WERI-Rb-1 (cell line): Measurements from ENCODE around the gene NDUFV1.
"Not testable (repeated sequence)": the region's sequence is repeated elsewhere in the genome, so short reads cannot be mapped to it uniquely, and the experiment has no call there.

Experiments
- DNase-seq: peaks from one replicate; pipeline ENCODE4 v3.0.0-alpha.2; 2020
- H3K27ac ChIP-seq: fragments of 250-450 bp; sonication (Bioruptor Pico); 2 replicates; pipeline ENCODE4 v1.5.1; 2020; ENCODE audit warnings: mild to moderate bottlenecking, moderate library complexity
- H3K27me3 ChIP-seq: fragments of 250-450 bp; sonication (Bioruptor Pico); 2 replicates; pipeline ENCODE4 v1.5.1; 2021; ENCODE audit warnings: mild to moderate bottlenecking, low read depth, moderate library complexity; ENCODE audit not compliant: insufficient read depth, severe bottlenecking
- H3K36me3 ChIP-seq: fragments of 250-450 bp; sonication (Bioruptor Pico); 2 replicates; pipeline ENCODE4 v1.5.1; 2020; ENCODE audit warnings: mild to moderate bottlenecking, moderate library complexity
- H3K4me3 ChIP-seq: 2 replicates; pipeline ENCODE4 v1.5.1; 2011; ENCODE audit warnings: low read depth, mild to moderate bottlenecking, control low read depth, low read length
- H3K9me3 ChIP-seq: fragments of 250-450 bp; sonication (Bioruptor Pico); 2 replicates; pipeline ENCODE4 v1.5.1; 2021; ENCODE audit warnings: mild to moderate bottlenecking, moderate library complexity; ENCODE audit not compliant: severe bottlenecking
- TF ChIP-seq, protein P1 (sequence below): IDR thresholded peaks from 2 replicates; pipeline ENCODE4 v1.5.1; 2011; ENCODE audit warnings: low read depth, mild to moderate bottlenecking, control low read depth, inconsistent platforms, low read length

The NDUFV1 gene

DNA sequence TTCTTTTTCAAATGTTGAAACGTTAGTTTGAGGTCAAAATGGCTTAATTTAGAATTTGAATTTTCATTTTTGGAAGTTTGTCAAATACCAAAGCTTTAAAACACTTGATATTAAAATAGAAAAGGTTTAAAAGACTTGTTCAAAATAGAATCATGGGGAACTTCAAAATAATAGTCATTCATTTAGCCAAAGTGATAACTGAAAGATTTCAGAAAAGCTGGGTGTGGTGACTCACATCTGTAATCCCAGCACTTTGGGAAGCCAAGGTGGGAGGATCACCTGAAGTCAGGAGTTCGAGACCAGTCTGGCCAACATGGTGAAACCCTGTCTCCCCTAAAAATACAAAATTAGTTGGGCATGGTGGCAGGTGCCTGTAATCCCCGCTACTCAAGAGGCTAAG, 12.3 kb upstream of the NDUFV1 start:
- Histone ChIP-seq H3K27ac (no peak overlapping the region), H3K36me3 (no peaks in the 10 kb centered on the region), H3K9me3 (peaks cover 11% of the 10 kb centered on the region), H3K4me3 (no peak overlapping the region), H3K27me3 (no peaks in the 10 kb centered on the region)
- no peak for DNase-seq
- TF ChIP-seq, protein P1, sequence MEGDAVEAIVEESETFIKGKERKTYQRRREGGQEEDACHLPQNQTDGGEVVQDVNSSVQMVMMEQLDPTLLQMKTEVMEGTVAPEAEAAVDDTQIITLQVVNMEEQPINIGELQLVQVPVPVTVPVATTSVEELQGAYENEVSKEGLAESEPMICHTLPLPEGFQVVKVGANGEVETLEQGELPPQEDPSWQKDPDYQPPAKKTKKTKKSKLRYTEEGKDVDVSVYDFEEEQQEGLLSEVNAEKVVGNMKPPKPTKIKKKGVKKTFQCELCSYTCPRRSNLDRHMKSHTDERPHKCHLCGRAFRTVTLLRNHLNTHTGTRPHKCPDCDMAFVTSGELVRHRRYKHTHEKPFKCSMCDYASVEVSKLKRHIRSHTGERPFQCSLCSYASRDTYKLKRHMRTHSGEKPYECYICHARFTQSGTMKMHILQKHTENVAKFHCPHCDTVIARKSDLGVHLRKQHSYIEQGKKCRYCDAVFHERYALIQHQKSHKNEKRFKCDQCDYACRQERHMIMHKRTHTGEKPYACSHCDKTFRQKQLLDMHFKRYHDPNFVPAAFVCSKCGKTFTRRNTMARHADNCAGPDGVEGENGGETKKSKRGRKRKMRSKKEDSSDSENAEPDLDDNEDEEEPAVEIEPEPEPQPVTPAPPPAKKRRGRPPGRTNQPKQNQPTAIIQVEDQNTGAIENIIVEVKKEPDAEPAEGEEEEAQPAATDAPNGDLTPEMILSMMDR = no peak

DNA sequence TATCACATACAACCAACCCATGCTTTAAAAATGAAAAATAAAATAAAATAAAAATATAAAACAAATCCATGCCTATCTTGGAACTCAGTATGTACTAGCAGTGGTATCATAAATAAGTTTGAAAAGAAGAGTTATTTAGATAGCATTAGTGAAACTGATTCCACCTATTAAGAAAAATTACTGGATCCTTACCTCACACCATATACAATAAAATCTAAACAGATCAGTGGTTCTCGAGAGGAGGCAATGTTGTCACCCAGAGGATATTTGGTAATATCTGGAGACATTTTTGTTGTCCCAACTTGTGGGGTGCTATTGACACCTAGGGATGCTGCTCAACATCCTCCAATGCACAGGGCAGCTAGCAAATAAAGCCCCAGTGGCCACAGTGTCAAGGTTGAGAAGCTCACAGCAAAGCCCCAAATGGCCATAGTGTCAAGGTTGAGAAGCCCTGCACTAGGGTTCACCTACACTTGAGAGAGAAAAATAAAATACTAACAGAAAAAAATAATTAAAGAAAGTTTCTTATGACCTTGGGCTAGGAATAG, 9.9 kb upstream of the NDUFV1 start:
- TF ChIP-seq, protein P1 = no peak
- H3K27me3 ChIP-seq = no peaks in the 10 kb centered on the region
- no peak overlapping the region for H3K27ac ChIP-seq
- H3K36me3 ChIP-seq = no peaks in the 10 kb centered on the region
- peaks cover 11% of the 10 kb centered on the region for H3K9me3 ChIP-seq
- DNase-seq = no peak
- H3K4me3 ChIP-seq = no peak overlapping the region

DNA sequence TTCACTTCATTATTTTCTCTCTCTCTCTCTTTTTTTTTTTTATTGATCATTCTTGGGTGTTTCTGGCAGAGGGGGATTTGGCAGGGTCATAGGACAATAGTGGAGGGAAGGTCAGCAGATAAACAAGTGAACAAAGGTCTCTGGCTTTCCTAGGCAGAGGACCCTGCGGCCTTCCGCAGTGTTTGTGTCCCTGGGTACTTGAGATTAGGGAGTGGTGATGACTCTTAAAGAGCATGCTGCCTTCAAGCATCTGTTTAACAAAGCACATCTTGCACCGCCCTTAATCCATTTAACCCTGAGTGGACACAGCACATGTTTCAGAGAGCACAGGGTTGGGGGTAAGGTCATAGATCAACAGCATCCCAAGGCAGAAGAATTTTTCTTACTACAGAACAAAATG, 9.3 kb upstream of the NDUFV1 start:
- H3K9me3 ChIP-seq = peaks cover 13% of the 10 kb centered on the region
- not testable (repeated sequence) for H3K27ac ChIP-seq, H3K4me3 ChIP-seq, H3K27me3 ChIP-seq, H3K36me3 ChIP-seq, DNase-seq

DNA sequence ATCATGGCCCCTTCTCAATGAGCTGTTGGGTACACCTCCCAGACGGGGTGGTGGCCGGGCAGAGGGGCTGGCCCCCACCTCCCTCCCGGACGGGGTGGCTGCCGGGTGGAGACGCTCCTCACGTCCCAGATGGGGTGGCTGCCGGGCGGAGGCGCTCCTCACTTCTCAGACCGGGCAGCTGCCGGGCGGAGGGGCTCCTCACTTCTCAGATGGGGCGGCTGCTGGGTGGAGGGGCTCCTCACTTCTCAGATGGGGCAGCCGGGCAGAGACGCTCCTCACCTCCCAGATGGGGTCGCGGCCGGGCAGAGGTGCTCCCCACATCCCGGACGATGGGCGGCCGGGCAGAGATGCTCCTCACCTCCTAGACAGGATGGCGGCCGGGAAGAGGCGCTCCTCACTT, 8.8 kb upstream of the NDUFV1 start:
- H3K27ac ChIP-seq, H3K4me3 ChIP-seq, H3K27me3 ChIP-seq, DNase-seq, H3K36me3 ChIP-seq: not testable (repeated sequence)
- H3K9me3 ChIP-seq = peaks cover 16% of the 10 kb centered on the region

DNA sequence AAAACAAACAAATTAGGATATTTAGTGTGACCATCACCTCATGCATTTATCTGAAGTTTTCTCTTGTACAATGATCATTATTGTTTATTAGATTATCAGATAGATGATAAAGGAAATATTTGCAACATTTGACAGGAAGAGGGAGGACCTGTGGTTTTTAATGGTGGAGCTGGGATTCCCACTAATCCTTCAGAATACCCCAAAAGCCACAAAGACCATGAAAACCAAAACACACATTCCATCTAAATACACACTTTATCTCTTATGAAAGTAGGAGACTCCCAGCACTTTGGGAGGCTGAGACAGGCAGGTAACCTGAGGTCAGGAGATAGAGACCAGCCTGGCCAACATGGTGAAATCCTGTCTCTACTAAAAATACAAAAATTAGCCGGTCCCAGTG, 7.6 kb upstream of the NDUFV1 start:
- Histone ChIP-seq H3K9me3 (peaks cover 16% of the 10 kb centered on the region), H3K27me3 (no peaks in the 10 kb centered on the region), H3K27ac (no peak overlapping the region), H3K4me3 (no peak overlapping the region), H3K36me3 (no peaks in the 10 kb centered on the region)
- TF ChIP-seq, protein P1 = no peak
- no peak for DNase-seq

DNA sequence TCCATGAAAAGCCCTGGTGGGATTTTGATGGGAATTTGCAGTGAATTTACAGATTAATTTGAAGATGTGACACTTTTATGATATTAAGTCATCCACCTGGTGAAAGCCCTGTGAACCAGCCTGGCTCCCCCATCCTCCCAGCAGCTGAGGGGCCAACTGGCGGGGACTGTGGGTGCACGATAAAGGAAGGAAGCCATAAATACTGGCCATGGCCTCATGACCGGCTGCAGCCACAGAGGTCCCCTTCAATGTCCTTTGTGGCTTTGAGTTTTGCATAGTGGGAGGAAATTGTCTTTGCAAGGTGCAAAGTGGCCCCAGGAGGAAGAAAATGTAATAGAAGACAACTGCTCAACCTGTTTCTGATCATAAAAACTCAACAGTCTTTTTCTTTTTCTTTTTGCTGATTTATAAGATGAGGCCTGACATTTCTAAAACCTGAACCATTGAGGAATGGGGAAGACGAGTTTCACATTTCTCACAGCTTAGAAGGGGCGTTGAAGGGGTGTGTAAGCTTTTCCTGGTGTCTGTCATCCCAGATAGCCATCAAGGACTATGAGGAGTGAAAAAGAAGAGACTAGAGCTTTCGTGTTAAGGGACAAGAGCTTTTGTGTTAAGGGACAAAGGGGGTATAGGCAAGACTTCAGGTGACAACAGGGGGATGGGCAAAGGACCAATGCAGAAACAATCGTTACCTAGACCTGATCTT, 6.3 kb upstream of the NDUFV1 start:
- Histone ChIP-seq H3K27ac (no peak overlapping the region), H3K4me3 (no peak overlapping the region), H3K9me3 (peaks cover 16% of the 10 kb centered on the region), H3K36me3 (no peaks in the 10 kb centered on the region), H3K27me3 (no peaks in the 10 kb centered on the region)
- TF ChIP-seq, protein P1 = no peak
- no peak for DNase-seq

DNA sequence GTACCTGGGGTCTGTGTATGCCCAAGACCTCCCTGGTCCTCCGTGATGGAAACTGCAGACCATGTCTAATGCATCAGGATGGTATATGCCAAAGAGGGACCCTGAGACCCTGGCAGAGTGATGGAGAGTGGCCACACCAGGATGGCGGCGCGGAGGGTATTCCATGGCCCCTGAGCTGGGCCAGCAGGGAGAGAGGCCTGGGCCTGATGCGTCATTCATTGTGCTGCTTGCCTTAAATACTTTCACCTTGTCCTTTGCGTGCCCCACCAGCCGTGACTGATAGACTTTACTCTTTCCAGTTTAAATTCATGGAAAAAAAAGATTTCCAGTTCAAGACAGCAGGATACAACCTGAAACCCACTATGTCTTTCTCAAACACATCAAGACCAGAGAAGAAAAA, 5.6 kb upstream of the NDUFV1 start:
- no peaks in the 10 kb centered on the region for H3K27me3 ChIP-seq
- TF ChIP-seq, protein P1 = no peak
- no peak overlapping the region for H3K4me3 ChIP-seq
- DNase-seq = no peak
- no peak overlapping the region for H3K27ac ChIP-seq
- peaks cover 16% of the 10 kb centered on the region for H3K9me3 ChIP-seq
- H3K36me3 ChIP-seq = no peaks in the 10 kb centered on the region

DNA sequence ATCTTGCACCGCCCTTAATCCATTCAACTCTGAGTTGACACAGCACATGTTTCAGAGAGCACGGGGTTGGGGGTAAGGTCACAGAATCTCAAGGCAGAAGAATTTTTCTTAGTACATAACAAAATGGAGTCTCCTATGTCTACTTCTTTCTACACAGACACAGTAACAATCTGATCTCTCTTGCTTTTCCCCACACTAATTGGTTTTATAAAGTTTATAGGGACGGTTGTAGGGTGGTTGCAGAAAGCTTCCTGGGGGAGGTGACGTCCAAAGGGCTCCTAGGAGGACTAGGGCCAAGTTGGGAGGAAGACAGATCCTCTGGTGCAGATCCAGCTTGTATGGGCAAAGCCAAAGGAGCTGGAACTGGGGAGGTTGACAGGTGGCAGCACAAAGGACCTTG, 2.6 kb upstream of the NDUFV1 start:
- H3K4me3 ChIP-seq, H3K27me3 ChIP-seq, H3K9me3 ChIP-seq, DNase-seq: not testable (repeated sequence)
- Histone ChIP-seq H3K27ac (peak overlapping the region; percentile 92), H3K36me3 (peaks cover 12% of the 10 kb centered on the region)
